Neural cell (in vitro differentiated cells): ENCODE data around the gene ASIC3. TPM values are rescaled to one million over a fixed set of nuclear protein-coding genes. Genes with fewer than 3 reads are reported as not detected.

ENCODE experiments used
- H2AFZ ChIP-seq: fragments of 200-600, 300-800 bp; sonication (generic), shearing (Covaris generic); 2 replicates; pipeline ENCODE4 v1.6.0; 2014; ENCODE audit warnings: low read depth, mild to moderate bottlenecking, antibody characterized with exemption, low read length, moderate library complexity
- H3F3A ChIP-seq: fragments of 200-600 bp; shearing (Covaris generic); 2 replicates; pipeline ENCODE4 v1.6.1; 2016; ENCODE audit warnings: mild to moderate bottlenecking, moderate library complexity, mixed read lengths, antibody characterized with exemption, low read length; ENCODE audit not compliant: insufficient read depth, poor library complexity, severe bottlenecking
- H3K27ac ChIP-seq: fragments of 200-600, 300-800 bp; sonication (generic), shearing (Covaris generic); 2 replicates; pipeline ENCODE4 v1.5.1; 2014; ENCODE audit warnings: mild to moderate bottlenecking, low read length, moderate library complexity
- H3K27me3 ChIP-seq: fragments of 300-800, 200-600 bp; sonication (generic), shearing (Covaris generic); 2 replicates; pipeline ENCODE4 v1.6.0; 2014; ENCODE audit warnings: mild to moderate bottlenecking, low read depth, low read length, moderate library complexity; ENCODE audit not compliant: insufficient read depth
- H3K36me3 ChIP-seq: fragments of 300-800, 200-600 bp; sonication (generic), shearing (Covaris generic); 2 replicates; pipeline ENCODE4 v1.5.1; 2014; ENCODE audit warnings: mild to moderate bottlenecking, antibody characterized with exemption, low read length, moderate library complexity; ENCODE audit not compliant: insufficient read depth
- H3K4me2 ChIP-seq: fragments of 300-800, 200-600 bp; sonication (generic), shearing (Covaris generic); 2 replicates; pipeline ENCODE4 v1.6.0; 2014; ENCODE audit warnings: mild to moderate bottlenecking, low read length
- H3K4me3 ChIP-seq: fragments of 300-800, 200-600 bp; sonication (generic), shearing (Covaris generic); 2 replicates; pipeline ENCODE4 v1.5.1; 2014; ENCODE audit warnings: mild to moderate bottlenecking, low read length, moderate library complexity
- H3K79me2 ChIP-seq: fragments of 200-600 bp; shearing (Covaris generic); replicated peaks from 2 replicates; pipeline ENCODE4 v1.6.0; 2014; ENCODE audit warnings: mild to moderate bottlenecking, low read length, moderate library complexity; ENCODE audit not compliant: insufficient read depth
- H3K9ac ChIP-seq: fragments of 300-800, 200-600 bp; sonication (generic), shearing (Covaris generic); 2 replicates; pipeline ENCODE4 v1.6.1; 2016; ENCODE audit warnings: mild to moderate bottlenecking, low read length, mixed read lengths
- H3K9me2 ChIP-seq: fragments of 200-600 bp; shearing (Covaris generic); 2 replicates; pipeline ENCODE4 v1.6.1; 2016; ENCODE audit warnings: mild to moderate bottlenecking, low read length, mixed read lengths; ENCODE audit not compliant: insufficient read depth
- H3K9me3 ChIP-seq: fragments of 200-600, 300-800 bp; sonication (generic), shearing (Covaris generic); 2 replicates; pipeline ENCODE4 v1.6.1; 2016; ENCODE audit warnings: mild to moderate bottlenecking, mixed run types, low read length, moderate library complexity, mixed read lengths
- H4K20me1 ChIP-seq: fragments of 200-600 bp; shearing (Covaris generic); 2 replicates; pipeline ENCODE4 v1.6.1; 2016; ENCODE audit warnings: mild to moderate bottlenecking, mixed run types; ENCODE audit not compliant: insufficient read depth
- CTCF ChIP-seq: fragments of 450-650 bp; IDR thresholded peaks from 2 replicates; pipeline ENCODE4 v1.5.1; 2014; ENCODE audit warnings: antibody characterized with exemption, mild to moderate bottlenecking, moderate library complexity; ENCODE audit not compliant: poor library complexity, severe bottlenecking
- EP300 ChIP-seq: fragments of 450-650 bp; conservative IDR thresholded peaks from 2 replicates; pipeline ENCODE4 v1.6.1; 2014; ENCODE audit warnings: antibody characterized with exemption, mild to moderate bottlenecking, moderate library complexity; ENCODE audit not compliant: poor library complexity, severe bottlenecking
- MXI1 ChIP-seq: fragments of 450-650 bp; conservative IDR thresholded peaks from 2 replicates; pipeline ENCODE4 v1.6.1; 2014; ENCODE audit warnings: antibody characterized with exemption, mild to moderate bottlenecking; ENCODE audit not compliant: poor library complexity, severe bottlenecking
- POLR2AphosphoS5 ChIP-seq: IDR thresholded peaks from 2 replicates; pipeline ENCODE4 v1.6.1; 2012
- RAD21 ChIP-seq: fragments of 450-650 bp; conservative IDR thresholded peaks from 2 replicates; pipeline ENCODE4 v1.6.1; 2014; ENCODE audit warnings: antibody characterized with exemption, mild to moderate bottlenecking, moderate library complexity
- REST ChIP-seq: IDR thresholded peaks from 2 replicates; pipeline ENCODE4 v1.6.1; 2012; ENCODE audit warnings: borderline replicate concordance
- SMC3 ChIP-seq: fragments of 450-650 bp; conservative IDR thresholded peaks from 2 replicates; pipeline ENCODE4 v1.6.1; 2014; ENCODE audit warnings: antibody characterized with exemption, mild to moderate bottlenecking, moderate library complexity; ENCODE audit not compliant: poor library complexity
- polyA minus RNA-seq: library from RNA; depleted of rRNA, polyadenylated mRNA; stranded (reverse); fragments of >200 nt; gene quantifications from 2 replicates; pipeline ENCODE4 v1.2.3, GENCODE V29; 2014
- polyA plus RNA-seq: library from polyadenylated mRNA; depleted of rRNA; stranded (reverse); fragments of >200 nt; gene quantifications from 2 replicates; pipeline ENCODE4 v1.2.3, GENCODE V29; 2014

ASIC3 gene
- polyA plus RNA-seq (3.3 and 4.4 TPM in 2 replicates), polyA minus RNA-seq (0.49 and 1.6 TPM in 2 replicates)

- Histone ChIP-seq H3K9ac (no peak within 1 kb of the TSS), H3K4me3 (no peak within 1 kb of the TSS), H3F3A (no peaks in the 10 kb centered on the region), H3K27me3 (peaks cover 23% of the 10 kb centered on the region), H3K79me2 (no peaks in the 10 kb centered on the region), H3K4me2 (no peak within 1 kb of the TSS), H3K9me2 (no peaks in the 10 kb centered on the region), H4K20me1 (no peaks in the 10 kb centered on the region), H2AFZ (no peak within 1 kb of the TSS), H3K27ac (no peak within 1 kb of the TSS), H3K36me3 (no peaks in the 10 kb centered on the region), H3K9me3 (no peaks in the 10 kb centered on the region)
- TF ChIP-seq CTCF = no peak
- no peak for TF ChIP-seq RAD21
Observed at GRCh38 chr7:151047976-151048815, at the start of gene ASIC3. Gene ASIC3 (plus strand): TSS chr7:151048531. CDS start chr7:151048886, 355 bp downstream.

GRCh38 chr7:150999001-150999400, 49.3 kb upstream of the ASIC3 start:
- Histone ChIP-seq H3K79me2 (no peaks in the 10 kb centered on the region), H3K27me3 (no peaks in the 10 kb centered on the region), H3F3A (no peaks in the 10 kb centered on the region), H3K9ac (no peak overlapping the region), H3K36me3 (no peaks in the 10 kb centered on the region), H3K4me3 (no peak overlapping the region), H3K27ac (no peak overlapping the region), H3K4me2 (no peak overlapping the region), H2AFZ (no peak overlapping the region), H3K9me2 (no peaks in the 10 kb centered on the region), H4K20me1 (no peaks in the 10 kb centered on the region), H3K9me3 (no peaks in the 10 kb centered on the region)
- TF ChIP-seq SMC3 (no peak), POLR2AphosphoS5 (no peak), CTCF (no peak), REST (no peak), RAD21 (no peak), EP300 (no peak), MXI1 (no peak)
